ENCODE results near the gene MDH2.

- no peak for TF ChIP-seq TCF12 (IDR thresholded peaks at IDR 0.05; ENCODE audit: low read depth)
- TF ChIP-seq MAX (IDR thresholded peaks at IDR 0.05): no peak
- TF ChIP-seq ZBTB7A (IDR thresholded peaks at IDR 0.05; ENCODE audit: low read depth): no peak
- TF ChIP-seq TEAD4 (IDR thresholded peaks at IDR 0.05): no peak
Observed at GRCh38 chr7:76020031-76020714, 27.7 kb upstream of the MDH2 start.
